ENCODE results near the gene ZFHX3.

The ZFHX3 gene

DNA sequence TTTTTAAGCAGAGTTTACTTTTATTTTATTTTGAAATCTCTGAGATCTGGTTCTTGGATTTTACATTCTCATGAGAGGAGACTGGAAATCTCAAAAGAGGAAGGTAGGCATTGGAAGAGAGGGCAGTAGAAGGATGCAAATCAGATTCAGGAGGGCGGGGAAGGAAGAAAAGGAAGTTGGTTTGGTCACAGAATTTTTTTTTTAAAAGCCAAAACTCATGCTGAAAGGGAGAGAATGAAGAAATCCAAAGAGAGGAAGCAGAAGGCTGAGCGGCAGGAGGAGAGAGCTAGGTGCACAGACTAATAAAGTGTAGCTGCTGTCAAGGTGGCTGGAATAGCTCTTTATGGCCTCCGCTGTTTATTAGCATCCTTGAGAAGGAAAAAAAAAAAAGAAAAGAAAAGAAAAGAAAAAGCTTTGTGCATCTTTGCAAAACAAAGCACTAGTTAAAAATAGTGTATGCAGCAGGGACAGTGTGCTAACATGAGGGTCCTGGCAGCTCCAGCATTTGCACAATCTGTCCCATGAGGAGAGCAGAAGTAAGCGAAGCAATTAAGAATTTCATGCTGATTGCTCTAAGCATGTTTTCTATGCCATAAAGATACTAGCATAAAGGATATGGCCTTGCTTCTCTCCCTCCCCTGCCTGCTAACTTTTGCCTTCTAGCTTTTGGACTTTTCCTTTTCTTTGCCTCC is 194.2 kb downstream of the ZFHX3 start:
- DNase-seq = no peak

- DNase-seq = no peak
Observed at GRCh38 chr16:72852421-72852820, 195.5 kb downstream of the ZFHX3 start.

GRCh38 chr16:72850853-72851252 is 197.1 kb downstream of the ZFHX3 start:
- DNase-seq = no peak

DNA sequence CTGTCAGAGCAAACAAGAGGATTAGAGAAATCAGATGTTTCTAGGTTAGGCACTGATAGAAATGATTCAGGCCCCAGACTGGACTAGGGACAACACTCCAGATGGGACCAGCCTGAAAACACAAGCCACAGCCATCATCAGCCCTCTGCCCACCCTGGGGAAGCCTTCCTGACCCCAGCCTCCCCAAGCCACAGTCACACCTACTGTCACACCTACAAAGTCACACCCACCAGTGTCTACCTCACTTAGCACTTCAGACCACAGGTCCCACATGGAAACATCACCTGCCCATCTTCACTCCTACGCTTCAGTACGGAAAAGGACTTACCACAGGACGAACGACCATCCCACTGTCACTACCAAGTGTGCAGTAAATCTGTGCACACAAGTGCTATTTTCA is 197.9 kb downstream of the ZFHX3 start:
- no peak for DNase-seq

- peak in 52 of 56 donors; percentile 12 to 87 (median 56) for DNase-seq
Observed at GRCh38 chr16:72848759-72849664, 198.9 kb downstream of the ZFHX3 start.

GRCh38 chr16:72848028-72848400 is 199.9 kb downstream of the ZFHX3 start:
- DNase-seq = no peak

DNA sequence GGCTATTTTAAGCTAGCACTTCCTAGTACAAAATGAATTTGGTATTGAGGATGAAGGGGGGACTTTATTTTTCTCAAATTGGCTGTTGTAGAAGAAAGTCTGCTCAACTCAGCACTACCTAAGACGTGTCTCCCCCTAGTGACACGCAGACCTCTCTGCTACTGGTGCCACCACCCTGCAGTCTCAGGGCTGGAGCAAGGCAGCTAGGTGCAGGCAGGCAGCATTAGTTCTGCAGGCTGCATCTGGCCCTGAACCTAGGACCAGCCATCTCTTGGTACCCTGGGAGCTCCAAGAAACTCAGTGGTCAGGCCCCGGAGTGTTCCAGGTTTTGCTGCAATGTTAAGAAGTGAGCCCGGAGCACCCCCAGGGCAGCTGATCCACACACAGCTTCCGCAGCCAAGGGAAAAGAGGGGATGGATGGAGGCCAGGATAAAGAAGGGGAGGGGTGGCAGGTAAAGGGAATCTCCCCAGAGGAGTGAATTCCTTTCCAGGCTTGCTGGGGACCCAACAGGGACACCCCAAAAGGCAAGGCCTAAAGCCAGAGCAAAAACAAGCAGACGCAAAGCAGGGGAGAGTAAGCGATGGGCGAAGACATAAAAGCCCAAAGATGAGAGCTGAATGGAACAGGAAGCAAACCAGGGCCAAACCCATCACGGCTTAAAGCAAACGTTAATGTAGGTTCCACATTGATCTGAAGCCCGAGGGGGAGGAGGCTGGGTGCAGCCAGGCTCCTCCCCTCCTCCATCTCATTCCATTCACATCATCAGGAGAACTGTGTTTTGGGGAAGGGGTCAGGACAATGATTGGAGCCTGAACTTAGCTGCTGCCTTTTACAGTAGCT is 200.5 kb downstream of the ZFHX3 start:
- DNase-seq = peak in 31 of 56 donors; percentile 6 to 60 (median 27)

DNA sequence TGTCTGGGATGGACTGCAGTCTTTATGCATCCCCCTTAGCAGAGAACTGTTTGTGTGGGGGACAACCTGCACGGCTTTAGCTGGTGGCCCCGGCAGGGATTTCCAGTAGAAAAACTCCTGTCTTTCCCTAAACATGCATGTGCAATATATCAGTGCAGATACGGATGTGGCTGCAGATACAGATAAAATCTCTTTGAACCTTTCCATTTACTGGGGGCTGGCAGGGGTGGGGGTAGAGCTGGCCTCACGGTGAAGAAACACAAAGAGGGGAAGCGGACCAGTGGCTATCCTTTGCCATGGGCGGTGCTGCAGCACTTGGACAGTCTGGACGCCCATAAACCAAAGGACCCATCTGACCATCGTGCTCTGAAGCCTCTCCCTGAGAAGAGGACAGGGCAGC is 201.3 kb downstream of the ZFHX3 start:
- DNase-seq = no peak

- no peak for DNase-seq
Observed at GRCh38 chr16:72845322-72846020, 202.5 kb downstream of the ZFHX3 start.

- DNase-seq = peak in 2 of 56 donors; percentile 1 to 6
Observed at GRCh38 chr16:72844225-72844920, 203.6 kb downstream of the ZFHX3 start.

DNA sequence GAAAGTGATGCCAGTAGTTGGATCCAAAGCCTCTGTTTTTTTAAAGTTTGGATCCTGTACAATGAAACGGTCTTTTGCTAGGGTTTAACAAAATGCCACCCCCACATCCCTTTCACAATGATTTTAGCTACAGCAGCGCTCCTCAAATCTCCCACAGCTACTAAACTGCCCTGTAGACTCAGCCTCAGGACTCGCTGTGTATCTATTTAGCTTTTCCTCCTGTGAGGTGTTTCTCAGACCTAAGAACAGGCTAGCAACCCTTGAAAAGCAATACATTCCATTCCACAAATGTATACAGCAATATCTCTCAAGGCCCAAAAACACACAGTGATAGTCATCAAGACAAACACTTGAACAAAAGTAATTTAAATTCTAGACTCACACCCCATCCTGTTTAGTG is 206.4 kb downstream of the ZFHX3 start:
- no peak for DNase-seq

GRCh38 chr16:72840631-72841381 is 207.1 kb downstream of the ZFHX3 start:
- no peak for DNase-seq

GRCh38 chr16:72838951-72839350 is 209.0 kb downstream of the ZFHX3 start:
- no peak for DNase-seq

- DNase-seq = no peak
Observed at GRCh38 chr16:72838586-72838910, 209.4 kb downstream of the ZFHX3 start.

DNA sequence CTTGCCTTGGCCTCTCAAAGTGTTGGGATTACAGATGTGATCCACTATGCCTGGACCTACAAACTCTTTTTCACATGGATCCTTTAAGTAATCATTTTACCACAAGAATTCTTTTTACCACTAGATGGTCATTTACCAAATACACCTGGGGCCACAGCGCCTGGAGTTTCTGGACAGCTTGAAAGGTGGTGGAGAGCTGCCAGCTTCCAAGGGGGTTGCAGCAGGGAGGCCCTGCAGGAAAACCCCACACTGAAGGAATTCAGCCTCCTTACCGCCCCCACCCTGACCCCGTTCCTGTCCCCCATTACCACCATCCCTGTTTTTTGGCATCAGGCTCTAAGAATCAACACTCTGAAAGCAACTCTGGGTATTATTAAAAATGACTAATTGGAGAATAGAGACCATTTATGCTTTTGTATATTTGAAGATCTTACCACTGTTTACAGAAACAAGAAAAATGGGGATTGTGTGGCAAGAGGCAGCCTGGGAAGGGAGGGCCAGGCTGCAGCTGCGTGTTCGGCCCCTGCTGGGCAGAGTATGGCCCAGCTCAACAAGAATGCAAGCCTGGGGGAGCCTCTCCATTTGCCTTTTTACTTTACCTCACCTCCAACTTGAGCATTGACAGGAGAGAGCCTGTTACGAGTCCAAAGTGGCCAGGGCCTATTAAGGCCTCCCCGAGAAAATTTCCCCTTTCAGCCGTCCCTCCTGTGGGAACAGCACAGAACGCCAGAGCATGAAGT is 209.9 kb downstream of the ZFHX3 start:
- DNase-seq = no peak

DNA sequence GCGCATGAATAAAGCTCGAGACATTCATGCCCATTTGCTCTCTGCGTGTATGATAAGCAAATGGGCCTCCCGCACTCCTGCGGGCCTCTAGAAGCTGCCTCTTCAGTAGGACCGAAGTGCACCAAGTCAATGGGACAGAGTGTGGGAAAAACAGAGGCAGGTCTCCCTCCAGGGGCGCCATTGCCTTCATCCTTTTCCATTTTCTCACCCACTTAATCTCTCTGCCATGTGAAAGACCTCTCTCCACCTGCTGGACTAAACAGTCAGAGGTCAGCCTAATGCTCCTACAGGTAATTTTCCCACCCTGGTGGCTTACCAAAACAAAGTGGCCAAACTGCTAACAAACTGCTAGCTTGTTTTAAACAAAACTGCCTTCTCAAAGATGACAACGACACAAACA is 210.9 kb downstream of the ZFHX3 start:
- DNase-seq = no peak

DNA sequence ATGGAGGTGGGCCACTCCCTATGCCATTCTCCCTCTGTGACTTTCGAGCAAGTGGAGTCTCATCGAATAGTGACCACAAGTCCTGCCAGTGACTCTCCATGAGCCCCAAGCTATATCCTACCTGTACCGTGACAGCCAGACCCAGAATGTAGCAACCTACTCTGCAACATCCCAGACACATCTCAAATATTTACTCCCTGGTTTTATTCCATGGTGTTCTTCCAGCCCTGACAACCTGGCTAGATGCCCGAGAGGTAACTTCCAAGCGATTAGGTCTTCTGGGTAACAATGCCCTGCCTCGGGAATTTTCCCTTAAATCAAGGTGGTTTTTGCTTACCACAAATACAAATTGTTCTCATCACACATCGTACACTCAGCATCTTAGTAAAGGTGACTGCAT is 211.7 kb downstream of the ZFHX3 start:
- DNase-seq = no peak

DNA sequence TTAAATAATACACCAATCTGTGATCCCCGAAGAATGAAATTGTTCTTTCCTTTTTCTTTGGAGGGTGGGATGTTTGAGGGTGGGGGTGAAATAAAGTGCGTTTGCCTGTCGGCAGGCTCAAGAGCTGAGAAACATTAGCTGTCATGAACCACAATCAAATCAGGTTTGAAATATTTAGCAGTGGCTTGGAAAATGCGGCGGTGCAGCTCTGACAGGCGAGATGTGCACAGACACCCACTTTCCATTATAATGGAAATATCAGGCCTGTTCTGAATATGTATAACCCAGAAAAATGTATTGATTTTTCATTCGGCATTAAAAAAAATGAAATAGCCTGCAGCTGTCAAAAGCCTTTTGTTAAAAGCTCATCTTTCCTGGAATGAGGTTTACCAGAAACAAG is 212.8 kb downstream of the ZFHX3 start:
- DNase-seq = peak in 22 of 56 donors; percentile 1 to 74 (median 39)

- peak in 3 of 56 donors; percentile 23 to 39 (median 38) for DNase-seq
Observed at GRCh38 chr16:72834499-72834898, 213.4 kb downstream of the ZFHX3 start.

Measured in nucleus accumbens (tissue), 56 donors.